H9 (cell line): Measurements from ENCODE around the gene PAPOLG. TPM values are rescaled to one million over a fixed set of nuclear protein-coding genes. Genes with fewer than 3 reads are reported as not detected.

Experiments
- DNase-seq: peaks from one replicate; pipeline ENCODE4 v3.0.0-alpha.2; 2017
- H2AFZ ChIP-seq: one replicate; pipeline ENCODE4 v1.6.1; 2013; ENCODE audit warnings: mild to moderate bottlenecking, low read length, control low read depth, moderate library complexity
- H2AK5ac ChIP-seq: 2 replicates; pipeline ENCODE4 v1.6.1; 2013; ENCODE audit warnings: low read length, control low read depth, mixed read lengths; ENCODE audit not compliant: insufficient read length
- H2BK120ac ChIP-seq: one replicate; pipeline ENCODE4 v1.6.1; 2013; ENCODE audit warnings: low read depth, mild to moderate bottlenecking, low read length, control low read depth, inconsistent platforms; ENCODE audit not compliant: poor library complexity, severe bottlenecking
- H2BK12ac ChIP-seq: 2 replicates; pipeline ENCODE4 v1.6.1; 2013; ENCODE audit warnings: low read length, control low read depth, mixed read lengths, low read depth; ENCODE audit not compliant: insufficient read length
- H2BK15ac ChIP-seq: 2 replicates; pipeline ENCODE4 v1.6.1; 2013; ENCODE audit warnings: low read depth, low read length, control low read depth
- H2BK20ac ChIP-seq: one replicate; pipeline ENCODE4 v1.6.1; 2013; ENCODE audit warnings: low read depth, mild to moderate bottlenecking, low read length, control low read depth, inconsistent platforms; ENCODE audit not compliant: poor library complexity, severe bottlenecking
- H2BK5ac ChIP-seq: 2 replicates; pipeline ENCODE4 v1.6.1; 2013; ENCODE audit warnings: low read length, control low read depth, mixed read lengths; ENCODE audit not compliant: insufficient read length
- H3K14ac ChIP-seq: 2 replicates; pipeline ENCODE4 v1.6.1; 2013; ENCODE audit warnings: low read length, control low read depth; ENCODE audit not compliant: insufficient read depth
- H3K18ac ChIP-seq: 2 replicates; pipeline ENCODE4 v1.6.1; 2013; ENCODE audit warnings: low read depth, mild to moderate bottlenecking, mixed read lengths, low read length, control low read depth; ENCODE audit not compliant: insufficient read length
- H3K23ac ChIP-seq: 2 replicates; pipeline ENCODE4 v1.6.1; 2013; ENCODE audit warnings: low read length, control low read depth, mixed read lengths, low read depth; ENCODE audit not compliant: insufficient read length
- H3K23me2 ChIP-seq: 2 replicates; pipeline ENCODE4 v1.6.1; 2013; ENCODE audit warnings: low read depth, mild to moderate bottlenecking, mixed read lengths, low read length, control low read depth; ENCODE audit not compliant: insufficient read length, poor library complexity, severe bottlenecking
- H3K27ac ChIP-seq: 2 replicates; pipeline ENCODE4 v1.5.1; 2013; ENCODE audit warnings: low read length, control low read depth, mixed read lengths, low read depth; ENCODE audit not compliant: insufficient read length
- H3K27me3 ChIP-seq: 2 replicates; pipeline ENCODE4 v1.6.1; 2013; ENCODE audit warnings: low read length, control low read depth, inconsistent platforms; ENCODE audit not compliant: insufficient read depth
- H3K4ac ChIP-seq: 2 replicates; pipeline ENCODE4 v1.6.1; 2013; ENCODE audit warnings: low read depth, mild to moderate bottlenecking, control low read depth, inconsistent platforms, low read length, moderate library complexity
- H3K4me1 ChIP-seq: 2 replicates; pipeline ENCODE4 v1.6.1; 2013; ENCODE audit warnings: low read length, control low read depth, inconsistent platforms; ENCODE audit not compliant: insufficient read depth
- H3K4me2 ChIP-seq: 2 replicates; pipeline ENCODE4 v1.6.1; 2013; ENCODE audit warnings: low read length, control low read depth, mixed read lengths; ENCODE audit not compliant: insufficient read length, insufficient read depth
- H3K56ac ChIP-seq: 2 replicates; pipeline ENCODE4 v1.6.1; 2013; ENCODE audit warnings: low read depth, mild to moderate bottlenecking, mixed read lengths, low read length, control low read depth; ENCODE audit not compliant: insufficient read length
- H3K79me1 ChIP-seq: 2 replicates; pipeline ENCODE4 v1.6.1; 2013; ENCODE audit warnings: low read depth, mild to moderate bottlenecking, moderate library complexity, low read length, control low read depth, inconsistent platforms; ENCODE audit not compliant: insufficient read depth, poor library complexity, severe bottlenecking
- H3K79me2 ChIP-seq: 2 replicates; pipeline ENCODE4 v1.6.1; 2013; ENCODE audit warnings: low read length, control low read depth, inconsistent platforms; ENCODE audit not compliant: insufficient read depth
- H3K9ac ChIP-seq: 2 replicates; pipeline ENCODE4 v1.6.1; 2013; ENCODE audit warnings: low read length, control low read depth, mixed read lengths; ENCODE audit not compliant: insufficient read length; ENCODE audit errors: extremely low read depth
- H3K9me3 ChIP-seq: one replicate; pipeline ENCODE4 v1.6.1; 2013; ENCODE audit warnings: low read depth, low read length, inconsistent platforms; ENCODE audit not compliant: control insufficient read depth
- H3T11ph ChIP-seq: one replicate; pipeline ENCODE4 v1.6.1; 2013; ENCODE audit warnings: mild to moderate bottlenecking, low read length, control low read depth, inconsistent platforms
- H4K20me1 ChIP-seq: one replicate; pipeline ENCODE4 v1.6.1; 2013; ENCODE audit not compliant: control insufficient read depth, insufficient read length, insufficient read depth
- H4K5ac ChIP-seq: 2 replicates; pipeline ENCODE4 v1.6.1; 2013; ENCODE audit warnings: low read depth, mild to moderate bottlenecking, mixed read lengths, low read length, control low read depth; ENCODE audit not compliant: insufficient read length
- H4K8ac ChIP-seq: replicated peaks from 2 replicates; pipeline ENCODE4 v1.6.1; 2013; ENCODE audit warnings: low read length, control low read depth, mixed read lengths, low read depth; ENCODE audit not compliant: insufficient read length
- H4K91ac ChIP-seq: 2 replicates; pipeline ENCODE4 v1.6.1; 2013; ENCODE audit warnings: low read depth, mild to moderate bottlenecking, moderate library complexity, mixed read lengths, low read length, control low read depth; ENCODE audit not compliant: insufficient read length
- H3K27ac Mint-ChIP-seq, 3 experiments: 2 replicates in 2 of 3; 3 replicates in 1 of 3; pipeline ENCODE4 v1.8.0; 2020 to 2021; ENCODE audit warnings: mixed read lengths in 3 of 3, mild to moderate bottlenecking in 1 of 3, moderate library complexity in 1 of 3
- H3K27me3 Mint-ChIP-seq: 2 replicates; pipeline ENCODE4 v1.8.0; 2021; ENCODE audit warnings: low read depth, mild to moderate bottlenecking, moderate library complexity, mixed read lengths
- H3K36me3 Mint-ChIP-seq, 3 experiments: 2 replicates in 2 of 3; 3 replicates in 1 of 3; pipeline ENCODE4 v1.8.0; 2020 to 2021; ENCODE audit warnings: low read depth in 3 of 3, mixed read lengths in 3 of 3; ENCODE audit not compliant: insufficient read depth in 1 of 3
- H3K4me1 Mint-ChIP-seq, 2 experiments: 2 replicates each; pipeline ENCODE4 v1.8.0; 2020; ENCODE audit warnings: mixed read lengths in 2 of 2
- H3K4me3 Mint-ChIP-seq, 2 experiments: 2 replicates in 1 of 2; 3 replicates in 1 of 2; pipeline ENCODE4 v1.8.0; 2020 to 2021; ENCODE audit warnings: mild to moderate bottlenecking in 2 of 2, mixed read lengths in 2 of 2, moderate library complexity in 1 of 2
- H3K9me3 Mint-ChIP-seq, 2 experiments: 2 replicates in 1 of 2; 3 replicates in 1 of 2; pipeline ENCODE4 v1.8.0; 2020; ENCODE audit warnings: mild to moderate bottlenecking in 2 of 2, mixed read lengths in 2 of 2, moderate library complexity in 1 of 2
- WGBS: extraction: QIAGEN DNeasy Blood & Tissue Kit; methylation state at CpG from one replicate; pipeline ENCODE4 v1.1.7; 2013; ENCODE audit warnings: missing lambda C conversion rate, low lambda C conversion rate, mixed read lengths; ENCODE audit not compliant: insufficient read length; ENCODE audit errors: extremely low coverage; 5-methylcytosine and 5-hydroxymethylcytosine counted together
- total RNA-seq: library from RNA; stranded (reverse); gene quantifications from 2 replicates; pipeline ENCODE4 v1.2.1, GENCODE V29; 2021
- TF ChIP-seq, protein P1 (sequence below): fragments of 200-600 bp; sonication (generic); conservative IDR thresholded peaks from 3 replicates; pipeline ENCODE4 v1.8.0; 2021; ENCODE audit warnings: antibody characterized with exemption, mild to moderate bottlenecking

The PAPOLG gene
- total RNA-seq, 1 experiment from 2014 or later = 19.2 TPM

DNA sequence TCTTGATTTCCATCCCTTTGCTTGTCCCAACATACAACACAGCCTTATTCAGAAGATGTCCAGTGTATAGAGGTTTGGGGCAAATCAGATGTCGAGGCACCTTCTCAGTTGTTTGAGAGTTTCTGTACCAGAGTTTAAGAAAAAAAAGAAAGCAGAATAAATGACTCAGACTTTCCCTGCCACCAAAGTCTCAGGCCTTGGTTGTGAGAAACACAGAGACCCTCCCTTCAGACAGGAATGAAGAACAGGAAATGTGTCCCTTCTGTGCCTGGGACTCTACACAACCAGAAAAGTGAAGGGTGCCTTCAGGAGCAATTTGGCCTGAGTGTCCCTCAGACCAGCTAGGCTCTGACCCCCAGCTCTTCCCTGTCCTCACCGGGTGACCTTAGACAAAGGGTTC, 88.0 kb downstream of the PAPOLG start:
- Histone ChIP-seq H2AK5ac (no peak overlapping the region), H3K14ac (no peak overlapping the region), H4K91ac (no peak overlapping the region), H3T11ph (no peak overlapping the region), H3K9ac (no peak overlapping the region), H3K23ac (no peak overlapping the region), H2BK12ac (no peak overlapping the region), H3K79me1 (no peaks in the 10 kb centered on the region), H3K27me3 (peaks cover 5% of the 10 kb centered on the region), H3K79me2 (no peaks in the 10 kb centered on the region), H3K18ac (no peak overlapping the region), H4K8ac (no peak overlapping the region), H3K23me2 (no peaks in the 10 kb centered on the region), H3K56ac (no peak overlapping the region), H3K27ac (no peak overlapping the region), H2BK20ac (no peak overlapping the region), H2BK120ac (no peak overlapping the region), H2BK15ac (no peak overlapping the region), H4K5ac (no peak overlapping the region), H3K4me2 (no peak overlapping the region), H3K4me1 (no peaks in the 10 kb centered on the region), H4K20me1 (no peaks in the 10 kb centered on the region), H3K4ac (no peak overlapping the region), H2BK5ac (no peak overlapping the region), H3K9me3 (no peaks in the 10 kb centered on the region), H2AFZ (no peak overlapping the region)
- TF ChIP-seq, protein P1, sequence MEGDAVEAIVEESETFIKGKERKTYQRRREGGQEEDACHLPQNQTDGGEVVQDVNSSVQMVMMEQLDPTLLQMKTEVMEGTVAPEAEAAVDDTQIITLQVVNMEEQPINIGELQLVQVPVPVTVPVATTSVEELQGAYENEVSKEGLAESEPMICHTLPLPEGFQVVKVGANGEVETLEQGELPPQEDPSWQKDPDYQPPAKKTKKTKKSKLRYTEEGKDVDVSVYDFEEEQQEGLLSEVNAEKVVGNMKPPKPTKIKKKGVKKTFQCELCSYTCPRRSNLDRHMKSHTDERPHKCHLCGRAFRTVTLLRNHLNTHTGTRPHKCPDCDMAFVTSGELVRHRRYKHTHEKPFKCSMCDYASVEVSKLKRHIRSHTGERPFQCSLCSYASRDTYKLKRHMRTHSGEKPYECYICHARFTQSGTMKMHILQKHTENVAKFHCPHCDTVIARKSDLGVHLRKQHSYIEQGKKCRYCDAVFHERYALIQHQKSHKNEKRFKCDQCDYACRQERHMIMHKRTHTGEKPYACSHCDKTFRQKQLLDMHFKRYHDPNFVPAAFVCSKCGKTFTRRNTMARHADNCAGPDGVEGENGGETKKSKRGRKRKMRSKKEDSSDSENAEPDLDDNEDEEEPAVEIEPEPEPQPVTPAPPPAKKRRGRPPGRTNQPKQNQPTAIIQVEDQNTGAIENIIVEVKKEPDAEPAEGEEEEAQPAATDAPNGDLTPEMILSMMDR = no peak
- Mint-ChIP-seq H3K27ac (no peak overlapping the region), H3K9me3 (no peaks in the 10 kb centered on the region; a peak in 1 of 5 replicates), H3K27me3 (peaks cover 86% of the 10 kb centered on the region), H3K36me3 (no peaks in the 10 kb centered on the region), H3K4me1 (peaks cover 4 to 10% of the 10 kb centered on the region in 2 experiments), H3K4me3 (no peak overlapping the region)
- WGBS = no CpG with 5 or more reads among the region's 2 CpGs
- no peak for DNase-seq
